Neural progenitor cell (in vitro differentiated cells): Measurements from ENCODE around the gene FAM24B.

Source experiments
- CTCF ChIP-seq: fragments of 200-600 bp; sonication (generic); IDR thresholded peaks from 2 replicates; pipeline ENCODE4 v1.5.1; 2017; ENCODE audit warnings: antibody characterized with exemption, mild to moderate bottlenecking
- EZH2 ChIP-seq: fragments of 200-600 bp; sonication (generic); IDR thresholded peaks from 2 replicates; pipeline ENCODE4 v1.6.1; 2017; ENCODE audit warnings: antibody characterized with exemption, mild to moderate bottlenecking, moderate library complexity
- EZH2phosphoT487 ChIP-seq: fragments of 200-600 bp; sonication (generic); IDR thresholded peaks from 2 replicates; pipeline ENCODE4 v1.6.1; 2017; ENCODE audit warnings: antibody characterized with exemption

GRCh38 chr10:122878799-122879338, 512 bp downstream of the FAM24B start:
- no peak for TF ChIP-seq CTCF
- no peak for TF ChIP-seq EZH2phosphoT487
- TF ChIP-seq EZH2 = no peak
